Activated CD4-positive, alpha-beta T cell treated with anti-CD3 and anti-CD28 coated beads for 4 hours (primary cell): ENCODE measurements around the gene LHFPL6.

ENCODE experiments used
- DNase-seq, 2 donors: peaks; one replicate each; pipeline ENCODE4 v3.0.0-alpha.2; 2020

LHFPL6 gene

DNA sequence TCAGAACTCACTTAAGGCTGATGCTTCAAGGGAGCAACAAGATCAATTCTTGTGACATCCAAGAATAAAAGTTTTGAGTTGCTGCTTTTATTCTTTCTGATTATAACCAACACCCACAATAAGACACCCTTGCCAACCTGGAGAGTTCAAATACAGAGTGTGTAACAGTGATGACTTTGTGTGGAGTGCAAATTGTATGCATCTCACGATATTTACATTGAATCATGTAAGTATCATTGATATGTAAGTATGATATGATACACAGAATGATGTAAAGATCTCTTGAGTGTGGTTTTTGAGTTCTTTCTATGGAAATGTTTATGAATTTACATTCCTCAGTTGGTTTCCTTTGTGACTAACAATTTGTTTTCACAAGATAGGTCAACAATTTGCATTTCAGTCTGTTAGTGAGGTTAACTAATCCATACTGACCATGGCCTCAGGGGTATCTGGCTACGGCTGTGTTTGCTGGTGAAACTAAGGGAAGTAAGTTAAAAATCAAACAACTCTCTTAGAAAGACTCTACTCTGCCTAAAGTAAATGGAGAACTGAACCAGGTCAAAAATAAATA lies 12.4 kb downstream of the LHFPL6 start:
- DNase-seq = no peak

DNA sequence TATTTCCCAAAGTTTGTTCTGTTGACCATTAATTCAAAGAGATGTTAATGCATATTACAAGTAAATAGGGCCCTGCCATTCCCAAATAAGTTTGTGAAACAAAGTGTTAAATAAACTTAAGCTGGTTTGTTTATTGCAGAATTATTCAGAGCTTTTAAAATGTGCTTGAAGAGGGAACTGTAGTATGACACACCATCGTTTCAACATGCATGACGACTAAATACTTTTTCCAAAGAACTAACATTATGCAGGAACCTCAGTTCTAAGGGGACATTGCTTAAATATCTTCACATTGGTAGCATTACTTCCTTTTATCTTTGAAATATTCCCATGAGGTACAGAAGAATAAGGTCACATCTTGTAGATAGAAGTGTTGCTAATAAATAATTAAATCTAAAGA lies 14.6 kb downstream of the LHFPL6 start:
- DNase-seq = no peak

DNA sequence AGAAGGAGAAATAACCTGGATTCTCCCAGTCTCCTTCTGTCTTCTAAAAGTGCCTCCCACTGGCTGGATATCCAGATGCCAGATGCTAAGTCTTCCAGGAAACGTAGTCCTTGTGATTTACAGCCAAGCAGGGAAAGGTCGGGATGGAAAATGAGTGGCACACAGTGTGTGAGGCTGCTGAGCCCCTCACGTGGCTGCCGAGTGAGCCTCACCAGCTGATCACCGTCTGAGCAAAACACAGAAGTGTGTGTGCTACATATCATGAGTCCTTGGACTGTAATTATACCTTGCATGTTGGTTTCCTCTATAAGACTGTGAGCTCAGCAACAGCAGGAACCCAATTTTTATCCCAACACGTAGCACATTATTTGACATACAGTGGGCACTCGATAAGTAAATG lies 15.1 kb downstream of the LHFPL6 start:
- DNase-seq = no peak

DNA sequence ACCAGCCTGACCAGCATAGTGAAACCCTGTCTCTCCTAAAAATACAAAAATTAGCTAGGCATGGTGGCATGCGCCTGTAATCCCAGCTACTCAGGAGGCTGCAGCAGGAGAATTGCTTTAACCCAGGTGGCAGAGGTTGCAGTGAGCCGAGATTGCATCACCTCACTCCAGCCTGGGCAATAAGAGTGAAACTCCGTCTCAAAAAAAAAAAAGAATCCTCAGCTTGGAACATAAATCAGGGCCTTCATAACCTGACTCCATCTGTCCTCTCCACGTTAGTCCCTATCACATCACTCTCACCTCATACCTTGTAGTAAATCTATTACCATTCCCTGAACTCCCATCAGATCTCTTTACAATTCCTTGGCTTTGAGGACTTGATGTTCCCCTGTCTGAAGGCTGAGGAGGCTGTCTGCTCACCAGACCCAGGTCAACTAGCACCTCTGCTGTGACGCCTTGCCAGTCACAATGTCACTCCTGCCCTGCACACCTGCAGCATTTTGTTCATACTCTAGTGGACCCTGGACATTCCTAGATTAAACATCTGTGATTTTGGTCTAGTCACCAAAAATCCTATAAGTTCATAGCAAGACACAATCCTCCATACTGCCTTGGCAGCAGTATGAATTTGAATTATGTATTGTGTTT lies 15.9 kb downstream of the LHFPL6 start:
- DNase-seq = no peak

DNA sequence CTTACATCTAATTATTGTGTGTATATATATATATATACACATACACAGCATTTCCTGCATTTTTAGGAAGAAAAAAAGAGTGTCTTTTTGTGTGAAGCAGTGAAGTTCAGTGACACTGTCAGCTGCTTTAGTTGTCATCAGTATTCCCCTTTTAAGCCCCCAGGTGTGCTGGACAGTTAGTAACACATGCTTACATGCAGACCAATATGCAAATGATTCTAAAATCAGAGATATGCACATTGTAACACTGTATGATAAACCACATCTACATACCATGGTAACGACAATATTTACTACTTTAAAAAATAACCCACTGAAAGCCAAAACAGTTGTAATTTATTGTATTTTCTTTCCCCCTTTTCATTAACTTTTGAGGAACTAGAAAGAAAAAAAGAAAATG lies 16.8 kb downstream of the LHFPL6 start:
- DNase-seq = no peak

DNA sequence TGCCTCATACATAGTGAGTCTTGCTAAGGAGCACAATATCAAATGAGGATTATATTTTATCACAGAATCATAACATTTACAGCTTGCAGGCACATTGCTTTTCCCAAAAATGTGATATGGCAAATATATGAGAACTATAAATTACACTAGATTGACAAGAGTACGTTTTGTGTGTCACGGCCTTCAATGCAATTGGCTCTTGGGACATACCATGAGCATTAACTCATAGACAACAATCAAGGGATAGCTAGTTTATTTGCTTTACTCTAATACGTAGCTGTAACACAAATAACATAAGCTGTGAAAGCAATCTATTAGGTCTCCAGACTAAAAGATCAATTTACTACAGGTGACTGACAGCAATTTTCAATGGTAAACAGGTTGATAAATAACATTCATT lies 17.8 kb downstream of the LHFPL6 start:
- DNase-seq = no peak

DNA sequence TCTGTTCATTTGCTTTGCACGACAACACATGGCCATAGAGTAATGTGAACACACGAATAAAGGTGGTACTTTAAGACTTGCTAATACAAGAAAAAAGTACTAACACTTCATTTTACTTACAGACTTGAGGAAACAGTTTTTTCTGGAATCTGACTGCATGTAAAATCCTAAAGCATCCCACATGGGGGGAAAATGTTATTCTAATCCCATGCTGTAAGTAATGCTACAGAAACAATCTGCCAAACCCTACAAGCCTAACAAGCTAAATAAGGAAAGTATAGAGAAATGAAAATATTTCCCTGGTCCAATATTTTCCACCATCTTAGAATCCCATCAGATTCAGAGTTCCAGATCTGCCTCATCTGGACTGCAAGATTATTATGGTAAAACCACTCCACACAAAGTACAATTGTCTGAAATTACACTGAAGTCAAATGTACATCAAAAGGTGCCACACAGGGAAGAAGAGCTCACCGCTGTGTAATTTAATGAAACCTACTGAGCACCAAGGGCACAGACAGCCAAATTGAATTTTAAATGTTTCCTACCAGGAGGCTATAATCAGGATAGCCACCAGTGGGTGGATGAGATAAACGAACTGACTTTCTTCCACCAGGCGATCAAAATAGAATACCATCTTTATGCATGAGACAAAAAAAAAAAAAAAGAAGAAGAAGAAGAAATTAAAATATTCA lies 22.0 kb downstream of the LHFPL6 start:
- DNase-seq = no peak

DNA sequence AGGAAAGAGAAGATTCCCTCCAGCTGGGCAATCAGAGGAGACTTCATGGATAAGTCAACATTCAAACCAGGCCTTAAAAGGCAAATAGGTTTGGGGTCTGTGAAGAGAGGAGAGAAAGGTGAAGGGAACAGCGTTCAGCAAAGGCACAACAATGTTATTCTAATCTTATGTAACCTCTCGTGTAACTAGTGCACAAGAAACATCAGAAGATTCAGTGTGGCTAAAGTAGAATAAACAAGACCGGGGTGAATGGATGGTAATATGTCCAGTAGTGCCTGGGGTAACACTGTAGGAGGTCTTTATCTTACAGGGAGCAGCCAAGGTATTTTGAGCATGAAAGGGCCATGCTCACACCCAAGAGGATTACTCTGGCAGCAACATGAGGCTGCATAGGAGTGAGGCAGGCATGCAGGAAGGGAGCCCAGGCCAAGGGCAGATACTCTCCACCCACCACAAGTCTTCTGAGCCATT lies 24.1 kb downstream of the LHFPL6 start:
- DNase-seq = no peak

DNA sequence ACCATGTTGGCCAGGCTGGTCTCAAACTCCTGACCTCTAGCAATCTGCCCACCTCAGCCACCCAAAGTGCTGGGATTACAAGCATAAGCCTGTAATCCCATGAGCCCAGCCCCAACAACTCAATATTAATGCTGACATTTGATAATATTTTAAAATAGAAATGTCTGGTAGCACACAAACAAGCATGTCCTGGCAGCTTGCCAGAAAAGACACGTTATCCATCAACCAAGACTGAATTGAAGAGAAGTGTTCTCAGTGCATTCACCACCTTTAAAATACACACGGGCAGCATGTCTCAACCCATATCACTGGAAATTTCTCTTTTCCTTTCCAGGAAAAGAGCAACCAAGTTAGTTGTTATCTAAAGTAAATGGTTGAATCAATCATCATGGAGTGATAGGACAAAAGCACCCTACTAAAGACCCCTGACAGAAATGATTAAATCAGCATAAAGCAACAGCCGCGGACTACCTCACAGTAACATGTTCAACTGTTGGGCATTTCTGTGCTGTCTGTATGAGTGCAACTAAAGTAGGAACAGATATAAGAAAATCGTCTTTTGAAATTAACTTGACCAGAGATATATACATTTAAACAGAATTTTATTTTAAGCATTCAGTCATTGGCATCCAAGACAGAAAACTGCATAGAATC lies 25.0 kb downstream of the LHFPL6 start:
- DNase-seq = no peak

DNA sequence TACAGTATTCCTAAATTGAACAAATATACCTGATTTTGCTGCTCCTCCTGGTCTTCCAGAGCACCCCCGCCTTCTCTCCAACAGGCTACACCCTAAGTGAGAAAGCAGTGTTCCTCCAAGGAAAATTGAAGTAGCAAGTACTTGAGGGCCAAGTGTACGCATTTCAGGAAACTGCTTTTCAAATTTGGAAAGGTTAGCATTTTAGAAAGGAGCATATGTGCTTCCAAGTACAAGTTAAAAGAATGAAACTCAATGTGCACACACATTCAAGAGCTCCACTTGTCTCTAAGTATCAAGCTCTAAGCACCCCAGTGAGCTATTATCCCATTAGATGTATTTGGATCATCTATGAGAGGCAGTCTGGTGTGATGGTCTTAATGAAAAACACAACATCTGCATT lies 25.8 kb downstream of the LHFPL6 start:
- no peak for DNase-seq

DNA sequence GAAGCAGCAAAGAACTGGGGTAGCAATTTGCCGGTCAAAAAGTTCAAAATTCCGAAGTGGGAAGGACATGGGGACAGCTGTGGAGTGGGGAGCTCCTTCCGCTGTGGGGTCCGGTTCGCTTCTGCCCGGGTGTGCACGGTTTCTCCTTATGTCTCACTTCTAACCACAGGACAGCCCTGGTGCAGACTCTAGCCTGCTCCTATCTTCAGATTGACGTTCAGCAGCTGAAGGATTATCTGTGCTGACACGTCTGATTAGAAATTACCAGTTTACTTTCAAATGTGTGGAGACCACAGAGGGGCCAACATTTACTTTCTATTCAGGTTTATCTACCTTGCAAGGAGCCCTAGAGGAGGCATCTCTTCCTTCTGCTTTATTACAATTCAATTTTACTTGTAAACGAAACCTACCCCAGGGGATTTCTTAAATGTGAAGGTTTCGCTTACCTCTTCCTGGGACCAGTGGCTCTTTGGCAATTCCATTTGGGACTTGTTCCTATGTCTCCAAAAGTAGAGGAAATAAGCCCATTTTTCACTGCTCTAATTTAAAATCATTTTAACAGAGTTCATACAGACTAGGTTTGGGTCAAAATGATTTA lies 27.3 kb downstream of the LHFPL6 start:
- no peak for DNase-seq

DNA sequence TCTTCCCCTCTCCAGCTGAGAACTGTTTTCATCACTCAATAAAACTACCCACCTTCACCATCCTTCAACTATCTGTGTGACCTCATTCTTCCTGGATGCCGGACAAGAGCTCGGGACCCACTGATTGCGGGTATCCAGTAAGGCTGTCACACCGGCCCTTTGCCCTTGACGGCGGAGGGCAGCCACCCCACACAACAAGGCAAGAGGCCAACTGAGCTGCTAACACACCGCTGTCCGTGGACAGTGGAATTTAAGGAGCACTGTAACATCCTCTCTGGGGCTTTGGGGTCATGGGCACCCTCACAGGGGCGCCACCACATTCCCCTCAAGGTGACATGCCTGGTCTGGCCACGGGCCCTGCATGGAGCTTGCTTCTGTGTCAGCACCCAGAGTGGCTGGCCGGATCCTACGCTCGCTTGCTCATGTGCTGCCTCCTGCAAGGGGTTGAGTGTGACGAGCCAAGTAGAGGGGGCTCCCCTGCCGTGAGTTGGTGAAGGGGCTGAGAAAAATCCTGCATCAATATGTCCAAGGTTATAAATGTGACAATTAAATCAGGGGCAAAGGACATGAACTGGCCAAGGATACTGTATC lies 31.4 kb downstream of the LHFPL6 start:
- DNase-seq = no peak

DNA sequence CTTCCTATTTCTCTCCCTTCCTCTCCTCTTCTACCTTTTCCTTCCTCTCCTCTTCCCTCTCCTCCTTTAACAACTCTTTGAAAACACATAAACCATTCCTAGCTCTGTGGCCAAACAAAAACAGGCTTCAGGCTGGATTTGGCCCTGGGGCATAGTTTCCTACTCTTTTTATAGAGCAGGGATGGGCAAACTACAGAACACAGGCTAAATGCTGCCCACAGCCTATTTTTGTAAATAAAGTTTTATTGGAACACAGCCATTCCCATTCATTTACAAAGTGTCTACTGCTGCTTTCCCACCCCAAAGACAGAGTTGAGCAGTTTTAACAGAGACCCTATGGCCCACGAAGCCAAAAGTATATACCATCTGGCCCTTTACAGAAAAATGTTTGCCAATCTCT lies 35.4 kb downstream of the LHFPL6 start:
- DNase-seq = no peak

DNA sequence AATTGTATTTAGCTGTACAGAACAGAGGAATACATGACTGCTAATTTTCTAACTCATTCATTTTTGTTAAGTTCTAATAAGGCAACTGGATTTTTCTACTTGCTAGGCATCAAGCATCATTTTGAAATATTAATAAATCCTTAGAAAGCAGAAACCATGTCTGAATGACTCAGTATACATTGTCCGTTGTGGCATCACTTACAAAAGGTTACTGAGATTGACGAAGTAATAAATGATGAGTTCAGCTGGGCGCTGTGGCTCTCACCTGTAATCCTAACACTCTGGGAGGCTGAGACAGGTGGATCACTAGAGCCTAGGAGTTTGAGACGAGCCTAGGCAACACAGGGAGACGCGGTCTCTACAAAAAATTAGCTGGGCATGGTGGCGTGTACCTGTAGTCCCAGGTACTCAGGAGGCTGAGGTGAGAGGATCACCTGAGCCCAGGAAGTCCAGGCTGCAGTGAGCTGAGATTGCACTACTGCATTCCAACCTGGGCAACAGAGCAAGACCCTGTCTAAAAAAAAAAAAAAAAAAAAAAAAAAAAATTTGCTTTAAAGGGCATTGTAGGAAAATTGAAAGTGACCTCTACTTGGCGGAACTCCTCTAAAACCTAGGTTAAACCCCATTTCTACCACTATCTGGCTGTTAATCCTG lies 36.6 kb downstream of the LHFPL6 start:
- no peak for DNase-seq

DNA sequence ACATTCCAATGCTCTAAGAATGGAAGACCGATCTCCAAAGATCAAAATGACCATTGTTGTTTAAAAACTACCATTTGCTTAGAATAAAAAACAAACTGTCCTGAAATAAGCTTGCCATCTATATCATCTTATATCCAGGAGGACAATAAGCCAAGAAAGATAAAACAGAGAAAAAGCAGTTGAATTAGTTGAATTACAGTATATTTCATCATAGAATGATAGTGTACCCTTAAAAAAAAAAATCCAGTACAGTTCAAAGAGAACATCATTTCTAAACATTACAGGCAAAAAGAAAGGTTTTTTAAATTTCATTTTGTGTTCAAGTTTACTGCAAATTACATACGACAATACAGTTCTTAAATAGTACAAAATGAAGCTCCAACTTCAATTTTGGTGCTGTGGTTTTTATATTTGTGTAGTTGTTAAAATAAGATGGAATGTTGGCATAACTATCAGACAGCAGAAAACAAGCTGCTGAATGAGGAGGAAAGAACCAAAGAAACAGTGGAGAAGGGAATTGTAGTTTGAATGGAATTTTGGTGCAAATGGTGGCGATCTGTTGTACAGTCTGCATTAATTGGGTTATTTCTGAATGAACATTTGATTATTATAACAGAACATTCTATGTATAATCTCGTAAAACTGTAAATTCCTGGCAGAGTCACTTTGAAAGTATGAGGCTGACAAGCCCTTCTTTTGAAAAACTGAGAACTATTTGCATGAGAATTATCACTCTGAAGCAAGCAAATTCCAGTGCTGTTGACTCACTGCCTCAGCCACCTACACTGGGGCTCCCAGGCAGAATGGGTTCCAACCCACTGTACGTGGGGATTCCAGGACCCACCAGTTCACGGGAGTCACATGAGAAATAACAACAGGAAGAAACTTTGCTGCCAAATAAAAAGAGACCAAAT lies 37.7 kb downstream of the LHFPL6 start:
- DNase-seq = no peak

DNA sequence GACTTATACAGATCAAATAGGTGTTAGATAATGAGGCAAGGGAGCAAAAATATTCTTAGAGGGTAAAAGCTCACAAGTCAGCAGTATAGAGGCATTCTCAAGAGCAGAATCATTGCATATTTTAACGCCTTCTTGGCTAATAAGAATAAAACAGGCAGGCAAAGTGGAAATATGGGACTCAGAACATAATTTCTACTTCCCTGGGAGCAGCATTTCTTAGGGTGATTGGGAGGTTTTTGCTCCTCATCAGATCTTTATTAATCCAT lies 39.6 kb downstream of the LHFPL6 start:
- no peak for DNase-seq

DNA sequence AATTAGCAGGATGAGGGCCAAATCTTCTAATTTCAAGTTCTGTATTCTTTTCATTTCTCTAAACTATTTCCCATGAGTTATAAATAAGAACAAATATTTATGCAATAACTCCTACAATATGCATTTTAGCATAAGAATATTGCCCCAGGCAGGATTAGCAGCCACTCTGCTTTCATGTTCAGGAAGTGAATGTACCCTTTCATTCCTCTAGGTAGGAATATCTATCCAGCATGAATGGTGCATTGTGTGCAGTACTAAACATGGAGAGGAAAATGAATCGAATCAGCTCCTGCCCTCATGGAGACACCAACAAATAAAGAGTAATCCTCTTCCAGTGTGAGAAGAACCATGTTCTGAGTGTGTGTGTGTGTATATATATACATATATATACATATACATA lies 41.0 kb downstream of the LHFPL6 start:
- no peak for DNase-seq

DNA sequence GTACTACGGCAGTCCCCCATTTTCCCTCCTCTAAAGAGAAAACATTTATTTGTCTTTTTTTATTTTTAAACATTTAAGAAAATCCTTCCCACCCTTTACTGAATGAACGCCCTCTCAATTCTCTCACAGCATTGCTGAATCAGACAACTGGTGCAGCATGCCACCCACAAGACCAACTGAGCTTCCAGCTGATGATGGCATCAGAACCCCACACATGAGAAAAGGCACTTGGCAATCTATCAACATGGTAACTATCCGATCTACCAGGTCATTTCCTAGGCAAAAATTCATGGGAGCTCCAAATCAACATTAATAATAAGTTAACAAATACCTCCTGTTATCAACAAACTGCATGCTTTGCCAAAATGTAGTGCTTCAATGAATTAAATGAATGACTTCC lies 43.1 kb downstream of the LHFPL6 start:
- DNase-seq = no peak

DNA sequence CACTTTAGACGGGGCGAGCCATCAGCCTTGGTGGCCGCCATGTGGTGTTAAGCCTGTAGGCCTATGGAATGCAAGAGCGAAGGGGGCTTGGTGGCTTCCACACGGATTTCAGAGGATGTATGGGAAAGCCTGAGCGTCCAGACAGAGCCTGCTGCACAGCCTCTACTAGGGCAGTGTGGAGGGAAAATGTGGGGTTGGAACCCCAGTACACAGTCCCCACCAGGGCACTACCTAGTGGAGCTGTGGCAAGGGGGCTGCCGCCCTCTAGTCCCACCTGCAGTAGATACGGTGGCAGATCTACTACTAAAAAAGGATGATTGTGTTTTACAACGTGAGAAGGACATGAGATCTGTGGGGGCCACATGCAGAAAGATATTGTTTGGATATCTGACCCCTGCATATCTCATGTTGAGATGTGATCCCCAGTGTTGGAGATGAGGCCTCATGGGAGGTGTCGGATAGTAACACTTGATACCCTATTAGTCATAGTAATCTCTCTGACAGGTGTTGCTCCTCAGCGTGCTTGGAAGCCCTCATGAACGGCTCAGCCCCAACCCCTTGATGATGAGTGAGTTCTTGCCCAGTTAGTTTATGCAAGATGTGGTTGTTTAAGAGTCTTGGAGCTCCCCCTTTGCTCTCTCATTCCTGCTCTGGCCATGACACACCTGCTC lies 45.6 kb downstream of the LHFPL6 start:
- no peak for DNase-seq

DNA sequence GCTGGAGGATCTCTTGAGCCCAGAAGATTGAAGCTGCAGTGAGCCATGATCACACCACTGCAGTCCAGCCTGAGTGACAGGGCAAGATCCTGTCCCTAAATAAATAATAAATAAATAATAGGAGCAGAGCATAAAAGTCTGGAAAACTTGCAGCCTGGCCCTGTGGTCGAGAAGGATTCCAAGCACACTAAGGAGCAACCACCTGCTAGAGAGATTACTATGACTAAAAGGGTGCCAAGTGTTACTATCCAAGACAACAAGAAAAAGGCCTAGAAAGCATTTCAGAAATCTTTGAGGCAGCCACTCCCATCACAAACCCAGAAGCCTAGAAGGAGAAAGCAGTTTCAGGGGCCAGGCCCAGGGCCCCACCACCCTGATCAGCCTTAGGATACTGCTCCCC lies 46.1 kb downstream of the LHFPL6 start:
- no peak for DNase-seq

DNA sequence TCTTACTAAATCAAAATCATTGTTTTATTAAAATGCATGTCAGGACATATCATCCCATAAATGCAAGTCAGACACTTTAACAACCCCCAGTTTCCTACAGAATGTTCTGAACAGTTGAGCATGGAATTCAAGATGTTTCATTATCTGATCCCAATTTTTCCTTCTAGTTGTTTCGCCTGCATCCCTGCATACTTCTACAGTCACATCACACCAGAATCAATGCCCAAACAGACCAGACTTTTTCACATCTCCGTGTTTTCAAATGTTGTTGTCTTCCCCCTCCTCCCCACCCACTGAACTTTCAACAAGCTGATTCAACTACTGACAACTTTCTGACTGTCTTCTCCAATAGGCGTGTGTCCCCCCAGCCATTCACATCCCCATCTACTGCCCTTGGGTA lies 48.6 kb downstream of the LHFPL6 start:
- DNase-seq = no peak
